ENCODE measurements around the gene ADCYAP1R1.
A peak's percentile ranks its signal among the peaks of the same experiment; 100 is the strongest.

ADCYAP1R1 gene

GRCh38 chr7:31145339-31145738 is 93.2 kb downstream of the ADCYAP1R1 start:
- TF ChIP-seq RAD21 (IDR thresholded peaks at IDR 0.05; ENCODE audit: low read depth) (0 out of 2 replicates have a peak, but pooled peaks have one; percentile 6), TAF1 (IDR thresholded peaks at IDR 0.05; ENCODE audit: low read depth) (no peak), FOXM1 (IDR thresholded peaks at IDR 0.05; ENCODE audit: borderline replicate concordance, low read depth) (no peak), REST (IDR thresholded peaks at IDR 0.05; ENCODE audit: low read depth) (no peak)

- TF ChIP-seq RAD21 (IDR thresholded peaks at IDR 0.05; ENCODE audit: low read depth) (no peak), YY1 (IDR thresholded peaks at IDR 0.05; ENCODE audit: low read depth) (no peak), USF1 (IDR thresholded peaks at IDR 0.05) (no peak), NFIC (IDR thresholded peaks at IDR 0.05) (no peak), REST (IDR thresholded peaks at IDR 0.05; ENCODE audit: low read depth) (no peak), TCF12 (IDR thresholded peaks at IDR 0.05; ENCODE audit: low read depth) (no peak), EP300 (IDR thresholded peaks at IDR 0.05; ENCODE audit: borderline replicate concordance) (no peak), ZBTB7A (IDR thresholded peaks at IDR 0.05; ENCODE audit: low read depth) (no peak), MAX (IDR thresholded peaks at IDR 0.05) (no peak), CREB1 (IDR thresholded peaks at IDR 0.05; ENCODE audit: low read depth) (no peak), EGR1 (IDR thresholded peaks at IDR 0.05) (no peak), CEBPB (IDR thresholded peaks at IDR 0.05) (no peak), FOXM1 (IDR thresholded peaks at IDR 0.05; ENCODE audit: borderline replicate concordance, low read depth) (no peak), TAF1 (IDR thresholded peaks at IDR 0.05; ENCODE audit: low read depth) (no peak), TEAD4 (IDR thresholded peaks at IDR 0.05) (no peak)
Observed at GRCh38 chr7:31146030-31146429, 93.9 kb downstream of the ADCYAP1R1 start.

- TF ChIP-seq TEAD4 (IDR thresholded peaks at IDR 0.05) = no peak
- TF ChIP-seq EGR1 (IDR thresholded peaks at IDR 0.05) = no peak
- no peak for TF ChIP-seq MAX (IDR thresholded peaks at IDR 0.05)
- no peak for TF ChIP-seq TCF12 (IDR thresholded peaks at IDR 0.05; ENCODE audit: low read depth)
- TF ChIP-seq YY1 (IDR thresholded peaks at IDR 0.05; ENCODE audit: low read depth) = no peak
- TF ChIP-seq REST (IDR thresholded peaks at IDR 0.05; ENCODE audit: low read depth) = no peak
- TF ChIP-seq RAD21 (IDR thresholded peaks at IDR 0.05; ENCODE audit: low read depth) = no peak
Observed at GRCh38 chr7:31146538-31146937, 94.4 kb downstream of the ADCYAP1R1 start.

- no peak for TF ChIP-seq CREB1 (IDR thresholded peaks at IDR 0.05; ENCODE audit: low read depth)
- TF ChIP-seq YY1 (IDR thresholded peaks at IDR 0.05; ENCODE audit: low read depth) = no peak
- TF ChIP-seq REST (IDR thresholded peaks at IDR 0.05; ENCODE audit: low read depth) = no peak
- TF ChIP-seq FOXM1 (IDR thresholded peaks at IDR 0.05; ENCODE audit: borderline replicate concordance, low read depth) = no peak
- no peak for TF ChIP-seq USF1 (IDR thresholded peaks at IDR 0.05)
- TF ChIP-seq RAD21 (IDR thresholded peaks at IDR 0.05; ENCODE audit: low read depth) = no peak
- no peak for TF ChIP-seq ZBTB7A (IDR thresholded peaks at IDR 0.05; ENCODE audit: low read depth)
- TF ChIP-seq TAF1 (IDR thresholded peaks at IDR 0.05; ENCODE audit: low read depth) = no peak
- TF ChIP-seq EP300 (IDR thresholded peaks at IDR 0.05; ENCODE audit: borderline replicate concordance) = no peak
- no peak for TF ChIP-seq TEAD4 (IDR thresholded peaks at IDR 0.05)
- no peak for TF ChIP-seq NFIC (IDR thresholded peaks at IDR 0.05)
- TF ChIP-seq MAX (IDR thresholded peaks at IDR 0.05) = no peak
Observed at GRCh38 chr7:31151849-31152248, 99.7 kb downstream of the ADCYAP1R1 start.
